GM21423 (cell line): ENCODE results near the gene MRPL37.

Experiments used
- ATAC-seq: cut with Tn5 transposase; IDR thresholded peaks from one replicate; pipeline ENCODE4 v1.9.1; 2021; ENCODE audit warnings: mild to moderate bottlenecking, moderate library complexity; ENCODE audit not compliant: unreplicated experiment

MRPL37 gene

GRCh38 chr1:54238353-54239034 is 38.5 kb downstream of the MRPL37 start:
- no peak for ATAC-seq

DNA sequence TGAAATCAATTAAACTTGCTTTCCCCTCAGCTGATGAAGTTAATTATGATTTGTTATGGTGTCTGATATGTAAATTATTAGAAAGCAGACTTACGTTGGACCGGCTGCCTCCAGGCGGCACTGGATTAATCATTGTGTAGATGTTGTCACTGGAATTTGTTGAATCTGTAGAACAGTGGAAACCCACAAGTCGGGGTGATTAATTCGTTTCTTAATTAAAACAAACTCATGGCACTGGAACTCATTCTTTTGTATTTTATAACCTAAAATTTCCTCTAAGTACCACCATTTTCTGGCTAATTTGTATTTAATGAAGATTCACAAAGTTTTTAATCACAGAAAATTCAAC is 39.0 kb downstream of the MRPL37 start:
- no peak for ATAC-seq

GRCh38 chr1:54239631-54240031 is 39.7 kb downstream of the MRPL37 start:
- no peak for ATAC-seq

DNA sequence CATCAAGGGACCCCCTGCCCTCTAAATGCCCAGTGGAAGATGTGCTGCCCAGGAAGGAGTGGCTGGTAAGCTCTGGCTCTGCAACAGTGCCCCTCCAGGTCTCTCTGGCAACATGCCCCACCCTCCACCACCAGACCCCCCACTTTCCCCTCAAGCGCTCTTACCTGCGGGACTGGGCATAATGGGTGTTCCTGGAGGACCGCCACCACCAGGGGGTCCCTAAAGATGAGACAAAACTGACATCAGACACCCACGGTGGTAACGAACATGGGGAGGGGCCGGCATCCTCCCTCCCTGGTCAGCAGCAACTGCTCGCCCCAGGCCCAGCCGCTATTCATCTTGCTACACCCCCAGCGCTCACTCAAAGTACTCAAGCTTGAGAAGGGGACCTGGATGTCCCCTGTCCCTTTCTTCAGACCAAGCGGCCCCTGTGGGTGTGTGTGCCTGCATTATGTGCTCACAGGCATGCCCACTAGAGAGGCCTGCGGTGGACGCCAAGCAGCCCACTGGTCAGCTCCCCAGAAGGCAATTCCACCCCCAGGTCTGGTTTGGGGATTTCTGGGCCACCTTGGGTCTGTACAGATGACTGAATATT is 40.9 kb downstream of the MRPL37 start:
- ATAC-seq = no peak

DNA sequence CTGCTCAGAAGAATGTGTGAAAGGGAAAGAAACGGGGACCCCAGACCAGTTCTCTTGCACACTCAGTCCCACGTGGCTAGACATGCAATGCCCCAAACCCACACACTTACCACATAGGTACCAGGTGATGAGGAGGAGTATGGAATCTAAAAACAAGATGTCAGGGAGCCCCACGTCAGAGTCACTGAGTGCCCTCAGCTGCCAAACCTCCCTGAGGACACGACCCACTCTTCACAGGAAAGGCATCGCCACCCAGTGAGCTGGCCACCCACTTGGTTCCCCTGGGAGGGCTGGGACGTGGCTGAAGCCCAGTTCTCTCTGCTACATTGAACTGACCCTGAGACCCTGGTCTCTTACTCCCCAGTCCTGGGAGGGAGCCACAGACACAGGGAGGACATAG is 41.4 kb downstream of the MRPL37 start:
- ATAC-seq = no peak

DNA sequence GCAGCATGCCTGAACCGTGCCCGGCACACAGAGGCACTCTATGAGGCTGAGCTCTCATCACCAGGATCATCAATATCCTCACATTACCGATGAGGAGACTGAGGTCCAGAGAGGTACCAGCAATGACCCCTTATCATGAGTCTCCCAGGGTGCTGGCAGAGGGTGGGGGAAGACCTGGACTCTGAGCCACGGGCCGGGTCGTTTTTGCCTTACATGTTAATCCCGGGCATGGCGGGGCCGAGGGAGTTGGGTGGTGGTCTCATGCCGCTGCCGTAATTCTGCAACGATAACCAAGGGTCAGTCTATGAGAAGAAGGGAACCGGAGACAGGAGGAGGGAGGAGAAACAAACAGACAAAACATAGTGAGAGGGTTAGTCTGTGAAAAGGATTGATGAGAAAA is 43.1 kb downstream of the MRPL37 start:
- ATAC-seq = no peak

- ATAC-seq = no peak
Observed at GRCh38 chr1:54244655-54245054, 44.7 kb downstream of the MRPL37 start.

DNA sequence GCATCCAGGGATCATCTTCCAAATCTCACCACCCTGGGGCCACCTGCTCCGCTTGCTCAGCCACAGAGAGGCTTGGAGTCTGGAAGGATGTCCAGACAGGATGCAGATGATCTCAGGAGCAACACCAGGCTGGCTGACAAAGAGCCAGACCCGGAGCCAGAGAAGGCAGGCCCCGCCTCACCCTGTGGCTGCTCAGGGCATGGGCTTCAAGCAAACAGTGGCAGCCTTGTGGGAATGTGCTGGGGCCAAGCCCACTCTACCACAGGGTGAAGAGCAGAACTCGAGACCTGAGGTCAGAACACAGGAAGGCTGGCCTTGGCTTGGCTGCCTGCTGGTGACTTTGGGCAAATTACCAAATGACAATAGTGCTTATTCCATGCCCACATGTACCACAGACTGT is 45.5 kb downstream of the MRPL37 start:
- ATAC-seq = no peak

- ATAC-seq = no peak
Observed at GRCh38 chr1:54246116-54246721, 46.3 kb downstream of the MRPL37 start.

- no peak for ATAC-seq
Observed at GRCh38 chr1:54247863-54248515, 48.0 kb downstream of the MRPL37 start.

DNA sequence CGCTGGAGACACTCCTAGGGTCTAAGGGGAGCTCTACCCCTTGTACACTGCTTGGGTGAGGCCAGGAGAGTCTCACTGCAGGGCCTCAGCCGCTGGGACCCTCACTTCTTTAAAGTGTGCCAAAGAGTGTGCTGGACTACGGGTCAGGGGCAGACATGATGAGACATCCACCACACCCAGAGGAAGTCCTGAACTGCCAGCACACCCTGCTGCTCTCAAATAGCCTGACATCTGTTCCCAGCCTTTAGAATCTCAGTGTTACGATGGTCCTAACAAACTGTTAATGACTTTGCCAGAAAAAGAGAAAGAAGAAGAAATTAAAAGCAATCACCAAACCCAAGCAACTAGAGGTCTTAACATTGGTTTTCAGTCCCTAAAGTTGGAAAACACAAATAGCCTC is 49.0 kb downstream of the MRPL37 start:
- ATAC-seq = no peak

DNA sequence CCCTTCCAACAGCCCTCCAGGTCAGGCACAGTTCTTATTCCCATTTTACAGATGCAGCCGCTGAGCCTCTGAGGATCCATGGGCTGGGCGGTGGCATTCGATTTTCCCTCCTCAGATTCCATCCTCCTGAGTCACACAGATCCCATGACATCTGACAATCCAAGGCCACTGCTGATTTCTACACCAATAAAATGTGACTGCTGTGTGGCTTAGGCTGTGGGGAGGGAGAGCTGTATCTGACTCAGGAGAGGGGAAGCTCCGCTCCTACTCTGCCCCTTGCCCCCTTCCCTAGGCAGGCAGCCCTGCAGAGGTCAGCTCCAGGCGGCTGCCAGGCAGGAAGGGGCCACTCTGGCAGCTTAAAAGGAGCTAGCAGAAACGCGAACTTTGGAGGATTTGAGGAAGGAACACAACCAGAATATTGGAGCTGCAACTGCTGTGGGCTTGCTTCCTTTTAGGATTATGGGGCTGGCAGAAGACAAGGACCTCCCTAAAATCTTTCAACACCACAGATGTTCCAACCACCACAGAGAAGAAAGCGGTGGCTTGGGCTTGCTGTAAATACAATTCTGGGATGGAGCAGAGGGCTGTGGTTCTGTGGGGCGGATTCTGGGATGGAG is 50.0 kb downstream of the MRPL37 start:
- no peak for ATAC-seq

- ATAC-seq = no peak
Observed at GRCh38 chr1:54250670-54251069, 50.7 kb downstream of the MRPL37 start.

- no peak for ATAC-seq
Observed at GRCh38 chr1:54252371-54252936, 52.5 kb downstream of the MRPL37 start.

DNA sequence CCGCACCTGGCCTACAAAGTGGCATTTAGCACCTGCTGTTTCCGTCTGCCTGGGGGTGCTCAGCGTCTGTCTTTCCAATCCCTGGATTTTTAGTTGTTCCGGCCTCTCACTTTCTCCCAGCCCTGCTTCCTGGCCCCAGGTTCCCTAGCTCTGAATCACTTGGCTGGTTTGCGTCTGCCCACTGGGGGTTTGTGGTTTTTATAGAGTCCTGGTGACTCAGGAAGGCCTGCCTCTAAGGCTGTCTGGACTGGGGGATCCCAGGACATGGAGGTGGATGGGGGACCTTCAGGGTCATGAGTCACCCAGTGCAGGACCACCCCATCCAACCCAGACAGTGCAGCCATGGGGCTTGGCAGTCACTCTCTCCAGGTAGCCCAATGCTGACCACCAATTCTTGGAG is 53.5 kb downstream of the MRPL37 start:
- no peak for ATAC-seq

DNA sequence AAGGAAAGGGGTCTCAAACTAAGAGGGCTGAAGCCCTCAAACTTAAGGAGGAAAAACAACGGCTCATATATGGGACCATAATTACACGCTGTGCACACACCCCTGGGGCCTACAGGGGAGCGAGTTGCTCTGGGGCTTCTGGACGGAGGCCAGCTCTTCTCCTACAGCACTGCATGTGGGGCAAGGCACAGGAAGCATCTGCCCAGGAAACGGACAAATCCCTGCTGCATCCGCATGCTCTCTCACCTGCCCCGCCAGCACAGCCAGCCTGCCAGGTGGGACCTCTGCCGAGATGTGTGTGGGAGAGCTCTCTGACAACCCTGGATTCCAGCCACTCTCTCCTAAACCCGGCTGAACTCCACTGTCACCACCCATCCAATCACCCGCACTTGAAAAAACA is 54.1 kb downstream of the MRPL37 start:
- ATAC-seq = no peak

DNA sequence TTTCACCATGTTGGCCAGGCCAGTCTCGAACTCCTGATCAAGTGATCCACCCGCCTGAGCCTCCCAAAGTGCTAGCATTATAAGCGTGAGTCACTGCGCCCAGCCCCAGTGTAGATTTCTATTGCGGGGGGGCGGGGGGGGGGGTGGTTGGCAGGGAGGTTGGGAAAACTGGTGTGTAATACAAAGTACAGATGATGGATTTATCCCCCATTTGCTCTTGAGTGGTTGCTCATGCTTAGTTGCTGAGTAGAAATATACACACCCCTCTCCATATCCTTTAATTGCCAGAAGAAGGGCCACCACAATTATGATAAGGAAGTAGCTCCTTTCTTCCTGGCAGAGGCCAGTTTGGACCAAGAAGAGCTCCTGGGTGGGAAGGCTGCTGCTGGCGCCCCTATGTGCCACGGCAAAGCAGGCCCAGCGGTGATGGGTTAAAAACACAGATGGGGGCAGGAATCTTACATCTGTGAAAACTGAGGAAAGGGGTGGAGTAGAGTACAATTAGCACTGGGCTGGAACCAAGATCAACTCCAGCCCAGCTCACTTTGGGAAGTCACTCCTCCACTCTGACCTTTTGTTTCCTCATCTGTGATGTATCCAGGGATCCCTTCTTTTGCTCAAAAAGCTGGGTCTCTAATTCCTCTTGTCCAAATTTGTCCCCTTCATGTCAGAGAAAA is 55.2 kb downstream of the MRPL37 start:
- ATAC-seq = no peak

- ATAC-seq = no peak
Observed at GRCh38 chr1:54256522-54257345, 56.8 kb downstream of the MRPL37 start.

DNA sequence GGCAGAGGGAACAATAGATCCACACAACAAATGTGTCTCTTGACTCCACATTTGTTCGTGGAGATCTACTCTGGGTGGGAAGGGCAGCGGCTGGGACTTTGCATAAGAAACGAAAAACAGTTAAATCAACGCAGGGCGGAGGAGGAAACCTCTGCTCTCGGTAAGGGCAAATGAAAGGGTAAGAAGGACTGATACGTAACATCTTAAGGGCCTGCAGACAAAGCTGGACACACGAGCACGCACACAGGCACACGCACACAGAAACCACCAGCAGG is 57.3 kb downstream of the MRPL37 start:
- no peak for ATAC-seq

DNA sequence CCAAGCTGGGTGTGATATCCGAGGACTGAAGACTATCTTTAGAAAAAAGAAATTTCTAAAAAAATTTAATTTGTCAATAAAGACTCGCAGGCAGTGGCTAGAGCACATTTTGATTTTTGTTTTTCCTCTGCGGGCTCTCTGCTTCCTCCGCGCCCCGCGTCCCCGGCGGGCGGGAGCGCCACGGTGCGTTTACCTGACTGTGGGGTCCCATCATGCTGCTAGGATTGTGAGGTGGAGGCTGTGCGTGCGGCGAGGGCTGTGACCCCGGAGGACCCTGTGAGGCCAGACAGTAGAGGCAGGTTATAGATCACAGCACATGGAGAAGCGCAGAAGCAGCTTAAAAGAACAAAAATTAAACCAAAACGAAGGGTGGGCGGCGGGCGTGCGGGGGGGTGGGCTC is 57.9 kb downstream of the MRPL37 start:
- no peak for ATAC-seq
